Smooth muscle cell (in vitro differentiated cells): Measurements from ENCODE around the gene POTEM. TPM values are rescaled to one million over a fixed set of nuclear protein-coding genes. Genes with fewer than 3 reads are reported as not detected.
"Not testable (repeated sequence)": the region's sequence is repeated elsewhere in the genome, so short reads cannot be mapped to it uniquely, and the experiment has no call there.

Source experiments
- DNase-seq: peaks from one replicate; lab custom pipeline; 2025; ENCODE audit not compliant: unreplicated experiment; lab: John Stamatoyannopoulos, UW
- H2AFZ ChIP-seq: fragments of 200-600 bp; sonication (generic); 2 replicates; pipeline ENCODE4 v1.6.0; 2016; ENCODE audit warnings: antibody characterized with exemption, low read depth, mild to moderate bottlenecking
- H3F3A ChIP-seq: fragments of 200-600 bp; sonication (generic); 2 replicates; pipeline ENCODE4 v1.6.0; 2017; ENCODE audit warnings: antibody characterized with exemption, low read depth
- H3K27ac ChIP-seq: fragments of 200-600 bp; sonication (generic); 2 replicates; pipeline ENCODE4 v1.5.1; 2016; ENCODE audit warnings: low read depth, mild to moderate bottlenecking
- H3K27me3 ChIP-seq: fragments of 200-600 bp; sonication (generic); 2 replicates; pipeline ENCODE4 v1.6.1; 2016; ENCODE audit warnings: low read depth, mild to moderate bottlenecking
- H3K36me3 ChIP-seq: fragments of 200-600 bp; sonication (generic); 2 replicates; pipeline ENCODE4 v1.5.1; 2016; ENCODE audit warnings: low read depth
- H3K4me1 ChIP-seq: fragments of 200-600 bp; sonication (generic); 2 replicates; pipeline ENCODE4 v1.5.1; 2016; ENCODE audit warnings: low read depth
- H3K4me2 ChIP-seq: fragments of 200-600 bp; sonication (generic); 2 replicates; pipeline ENCODE4 v1.6.0; 2016; ENCODE audit warnings: mild to moderate bottlenecking
- H3K4me3 ChIP-seq: fragments of 200-600 bp; sonication (generic); 2 replicates; pipeline ENCODE4 v1.5.1; 2016; ENCODE audit warnings: mild to moderate bottlenecking
- H3K79me2 ChIP-seq: fragments of 200-600 bp; sonication (generic); 2 replicates; pipeline ENCODE4 v1.6.0; 2016; ENCODE audit warnings: low read depth, mild to moderate bottlenecking
- H3K9ac ChIP-seq: fragments of 200-600 bp; sonication (generic); 2 replicates; pipeline ENCODE4 v1.6.0; 2016; ENCODE audit warnings: low read depth
- H3K9me3 ChIP-seq: fragments of 200-600 bp; sonication (generic); replicated peaks from 2 replicates; pipeline ENCODE4 v1.5.1; 2016; ENCODE audit warnings: low read depth
- H4K20me1 ChIP-seq: fragments of 200-600 bp; sonication (generic); 2 replicates; pipeline ENCODE4 v1.6.0; 2016; ENCODE audit warnings: low read depth
- whole genome bisulfite sequencing: methylation state at CpG from one replicate; pipeline ENCODE4 v1.1.7; 2016; ENCODE audit warnings: low lambda C conversion rate; 5-methylcytosine and 5-hydroxymethylcytosine counted together
- polyA plus RNA-seq: library from polyadenylated mRNA; unstranded; fragments of >200 nt; fragmentation: Nextera tagmentation; extraction: Ambion mirVana; gene quantifications from 2 replicates; pipeline ENCODE4 v1.2.1, GENCODE V29; 2016
- total RNA-seq: library from RNA; depleted of rRNA; stranded (reverse); fragments of >200 nt; gene quantifications from 2 replicates; pipeline ENCODE4 v1.2.3, GENCODE V29; 2014

POTEM gene
- total RNA-seq (not detected in 2 replicates), polyA plus RNA-seq (not detected in 2 replicates)

- H3K4me1 ChIP-seq, H3K27me3 ChIP-seq, H3K27ac ChIP-seq, DNase-seq, H4K20me1 ChIP-seq, H3K9ac ChIP-seq, H2AFZ ChIP-seq, H3K4me3 ChIP-seq, H3K4me2 ChIP-seq, H3K36me3 ChIP-seq, H3K9me3 ChIP-seq, H3K79me2 ChIP-seq, H3F3A ChIP-seq: not testable (repeated sequence)
- no CpG with 5 or more reads among the region's 13 CpGs for WGBS
Measured at GRCh38 chr14:18967134-18967533, at the start of gene POTEM. Gene POTEM (plus strand): TSS chr14:18967434. CDS start chr14:18967486, 52 bp downstream.

- H3K27ac ChIP-seq, H3K79me2 ChIP-seq, H3K4me2 ChIP-seq, H2AFZ ChIP-seq, H4K20me1 ChIP-seq, H3K4me1 ChIP-seq, DNase-seq, H3K9ac ChIP-seq, H3K36me3 ChIP-seq, H3F3A ChIP-seq, H3K9me3 ChIP-seq, H3K4me3 ChIP-seq, H3K27me3 ChIP-seq: not testable (repeated sequence)
- WGBS = 73% methylated on average over 7 of the region's 8 CpGs
Measured at GRCh38 chr14:18918345-18918744, 48.9 kb upstream of the POTEM start.

GRCh38 chr14:18920052-18920451, 47.2 kb upstream of the POTEM start:
- not testable (repeated sequence) for DNase-seq, H3K9ac ChIP-seq, H2AFZ ChIP-seq, H3F3A ChIP-seq, H3K9me3 ChIP-seq, H3K27me3 ChIP-seq, H3K4me1 ChIP-seq, H3K27ac ChIP-seq, H4K20me1 ChIP-seq, H3K4me3 ChIP-seq, H3K4me2 ChIP-seq, H3K36me3 ChIP-seq, H3K79me2 ChIP-seq
- WGBS = 85% methylated on average over 6 of the region's 19 CpGs

GRCh38 chr14:18921055-18921701, 46.1 kb upstream of the POTEM start:
- not testable (repeated sequence) for H3K4me2 ChIP-seq, H2AFZ ChIP-seq, H3K4me3 ChIP-seq, DNase-seq, H3K27ac ChIP-seq, H3K4me1 ChIP-seq, H3K9me3 ChIP-seq, H3K9ac ChIP-seq, H4K20me1 ChIP-seq, H3K79me2 ChIP-seq, H3K27me3 ChIP-seq, H3F3A ChIP-seq, H3K36me3 ChIP-seq
- 49% methylated on average over 2 of the region's 5 CpGs for WGBS

DNA sequence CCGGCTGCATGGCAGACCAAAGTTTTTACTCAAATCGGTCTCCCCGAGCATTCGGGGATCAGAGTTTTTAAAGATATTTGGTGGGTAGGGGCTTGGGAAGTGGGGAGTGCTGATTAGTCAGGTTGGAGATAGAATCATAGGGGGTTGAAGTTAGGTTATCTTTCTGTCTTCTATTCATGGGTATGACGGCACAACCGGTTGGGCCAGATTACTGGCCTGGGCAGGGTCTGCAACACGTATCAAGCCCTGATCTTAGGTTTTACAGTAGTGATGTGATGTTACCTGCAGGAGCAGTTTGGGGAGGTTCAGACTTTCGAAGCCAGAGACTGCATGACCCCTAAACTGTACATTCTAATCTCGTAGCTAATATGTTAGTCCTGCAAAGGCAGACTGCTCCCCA, 30.4 kb upstream of the POTEM start:
- H3K9ac ChIP-seq, H2AFZ ChIP-seq, H3K4me3 ChIP-seq, H3K79me2 ChIP-seq, H3K27ac ChIP-seq, H3K36me3 ChIP-seq, H4K20me1 ChIP-seq, H3K4me2 ChIP-seq, H3F3A ChIP-seq, H3K4me1 ChIP-seq, H3K27me3 ChIP-seq, H3K9me3 ChIP-seq, DNase-seq: not testable (repeated sequence)
- 66% methylated on average over 3 of the region's 9 CpGs for WGBS

DNA sequence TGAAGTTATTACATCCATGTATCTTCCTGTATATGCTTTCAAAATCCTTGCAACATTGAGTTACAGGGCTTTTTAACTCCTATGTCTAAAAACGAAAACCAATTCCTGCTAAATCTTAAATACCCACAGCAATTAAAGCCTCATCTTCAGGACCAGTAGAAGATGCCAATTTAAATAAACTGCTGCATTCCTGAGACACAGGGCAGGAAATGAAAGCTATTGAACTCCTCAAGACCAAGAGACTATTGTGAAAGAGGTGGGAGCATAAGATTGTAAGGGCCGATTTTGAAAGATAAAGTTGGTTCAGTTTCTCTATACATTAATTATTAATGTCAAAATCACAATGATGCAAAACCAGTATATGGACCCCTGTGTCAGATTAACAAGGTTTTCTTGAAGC, 28.5 kb upstream of the POTEM start:
- no CpG with 5 or more reads among the region's 2 CpGs for WGBS
- not testable (repeated sequence) for H3K4me2 ChIP-seq, H3K27me3 ChIP-seq

GRCh38 chr14:18949939-18950338, 17.3 kb upstream of the POTEM start:
- not testable (repeated sequence) for H3K9me3 ChIP-seq, H2AFZ ChIP-seq, H3K36me3 ChIP-seq, H3F3A ChIP-seq, H3K79me2 ChIP-seq, DNase-seq, H3K4me2 ChIP-seq, H3K4me1 ChIP-seq, H3K9ac ChIP-seq, H3K27me3 ChIP-seq, H3K27ac ChIP-seq, H4K20me1 ChIP-seq, H3K4me3 ChIP-seq
- 81% methylated on average over 4 of the region's 6 CpGs for WGBS

More for the DNA sequence above, 28.5 kb upstream of the POTEM start:
- not testable (repeated sequence) for H3K79me2 ChIP-seq, H3K27ac ChIP-seq, H3K9me3 ChIP-seq, DNase-seq, H3K9ac ChIP-seq, H3K4me3 ChIP-seq, H3F3A ChIP-seq, H4K20me1 ChIP-seq, H3K36me3 ChIP-seq, H3K4me1 ChIP-seq, H2AFZ ChIP-seq

DNA sequence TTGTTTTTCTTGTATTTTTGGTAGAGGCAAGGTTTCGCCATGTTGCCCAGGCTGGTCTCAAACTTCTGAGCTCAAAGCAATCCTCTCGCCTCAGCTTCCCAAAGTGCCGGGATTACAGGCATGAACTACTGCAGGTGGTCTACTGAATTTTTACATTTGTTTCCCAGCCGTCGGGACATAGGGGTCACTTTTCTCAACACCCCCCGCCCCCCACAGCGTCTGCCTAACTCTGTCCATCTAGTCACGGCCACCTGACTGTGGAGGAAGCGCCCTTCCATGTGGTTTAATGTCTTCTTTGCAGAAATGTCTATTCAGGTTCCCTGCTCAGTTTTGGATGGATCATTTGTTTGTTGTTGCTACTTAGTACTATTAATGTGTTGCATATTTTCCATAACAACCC, 14.1 kb upstream of the POTEM start:
- not testable (repeated sequence) for H3K27ac ChIP-seq, H3F3A ChIP-seq, H3K9ac ChIP-seq, H3K36me3 ChIP-seq, H2AFZ ChIP-seq, H3K9me3 ChIP-seq, H3K4me3 ChIP-seq, H3K4me2 ChIP-seq, H3K79me2 ChIP-seq, DNase-seq, H3K27me3 ChIP-seq, H3K4me1 ChIP-seq, H4K20me1 ChIP-seq
- WGBS = 76% methylated on average over 9 of the region's 9 CpGs

GRCh38 chr14:18955816-18956215, 11.4 kb upstream of the POTEM start:
- H3K27me3 ChIP-seq, H4K20me1 ChIP-seq, H2AFZ ChIP-seq, H3K79me2 ChIP-seq, H3K4me1 ChIP-seq, H3K4me2 ChIP-seq, H3K27ac ChIP-seq, H3K36me3 ChIP-seq, DNase-seq, H3K9me3 ChIP-seq, H3F3A ChIP-seq, H3K9ac ChIP-seq, H3K4me3 ChIP-seq: not testable (repeated sequence)
- WGBS = 67% methylated on average over 6 of the region's 6 CpGs
